AG20443 (cell line): ENCODE results near the gene RESF1.

ENCODE experiments used
- DNase-seq: peaks from one replicate; pipeline ENCODE4 v3.0.0; 2012; ENCODE audit warnings: low spot score, mixed read lengths

RESF1 gene

GRCh38 chr12:31958569-31959160 is 550 bp upstream of the RESF1 start:
- no peak for DNase-seq

GRCh38 chr12:31959701-31960391 is 631 bp downstream of the RESF1 start:
- peak; percentile 81 for DNase-seq

GRCh38 chr12:31961137-31961536 is 1.9 kb downstream of the RESF1 start:
- no peak for DNase-seq

- DNase-seq: no peak
Observed at GRCh38 chr12:31962076-31962475, 2.9 kb downstream of the RESF1 start.

GRCh38 chr12:31964280-31964679 is 5.1 kb downstream of the RESF1 start:
- DNase-seq: no peak

GRCh38 chr12:31965090-31965489 is 5.9 kb downstream of the RESF1 start:
- no peak for DNase-seq

GRCh38 chr12:31966558-31967205 is 7.5 kb downstream of the RESF1 start:
- no peak for DNase-seq

- no peak for DNase-seq
Observed at GRCh38 chr12:31967539-31967938, 8.3 kb downstream of the RESF1 start.

- no peak for DNase-seq
Observed at GRCh38 chr12:31970199-31970598, 11.0 kb downstream of the RESF1 start.

- DNase-seq: no peak
Observed at GRCh38 chr12:31973818-31974217, 14.6 kb downstream of the RESF1 start.

- DNase-seq: no peak
Observed at GRCh38 chr12:31974673-31975072, 15.5 kb downstream of the RESF1 start.

- no peak for DNase-seq
Observed at GRCh38 chr12:31984806-31985591, 25.8 kb downstream of the RESF1 start.

GRCh38 chr12:31985832-31986231 is 26.6 kb downstream of the RESF1 start:
- DNase-seq: no peak

- DNase-seq: no peak
Observed at GRCh38 chr12:31989571-31990362, 30.6 kb downstream of the RESF1 start.

GRCh38 chr12:31991146-31991545 is 31.9 kb downstream of the RESF1 start:
- DNase-seq: no peak

GRCh38 chr12:31991815-31992214 is 32.6 kb downstream of the RESF1 start:
- no peak for DNase-seq

GRCh38 chr12:31999692-32000091 is 40.5 kb downstream of the RESF1 start:
- no peak for DNase-seq

- DNase-seq: no peak
Observed at GRCh38 chr12:32000373-32001005, 41.3 kb downstream of the RESF1 start.

- DNase-seq: peak; percentile 26
Observed at GRCh38 chr12:32002848-32003493, 43.8 kb downstream of the RESF1 start.

- DNase-seq: no peak
Observed at GRCh38 chr12:32003654-32004053, 44.4 kb downstream of the RESF1 start.
